Fibroblast of villous mesenchyme (primary cell): ENCODE results near the gene PER3. TPM values are rescaled to one million over a fixed set of nuclear protein-coding genes. Genes with fewer than 3 reads are reported as not detected.
"Not testable (repeated sequence)": the region's sequence is repeated elsewhere in the genome, so short reads cannot be mapped to it uniquely, and the experiment has no call there.

Experiments
- DNase-seq: peaks from one replicate; pipeline ENCODE4 v3.0.0-alpha.2; 2010; ENCODE audit warnings: low read depth
- H3K4me3 ChIP-seq: 2 replicates; pipeline ENCODE4 v1.5.1; 2011; ENCODE audit warnings: low read depth, mild to moderate bottlenecking, low read length
- total RNA-seq: library from RNA; depleted of rRNA; stranded (reverse); fragments of >200 nt; gene quantifications from 2 replicates; pipeline ENCODE4 v1.2.3, GENCODE V29; 2012
- TF ChIP-seq, protein P1 (sequence below): IDR thresholded peaks from 2 replicates; pipeline ENCODE4 v1.5.1; 2012; ENCODE audit warnings: low read depth, mild to moderate bottlenecking, low read length; ENCODE audit not compliant: insufficient read depth

PER3 gene
- total RNA-seq, 1 donor: 5.6 TPM

- peak; percentile 55 for DNase-seq
- H3K4me3 ChIP-seq: peak overlapping the region; percentile 60
- TF ChIP-seq, protein P1, sequence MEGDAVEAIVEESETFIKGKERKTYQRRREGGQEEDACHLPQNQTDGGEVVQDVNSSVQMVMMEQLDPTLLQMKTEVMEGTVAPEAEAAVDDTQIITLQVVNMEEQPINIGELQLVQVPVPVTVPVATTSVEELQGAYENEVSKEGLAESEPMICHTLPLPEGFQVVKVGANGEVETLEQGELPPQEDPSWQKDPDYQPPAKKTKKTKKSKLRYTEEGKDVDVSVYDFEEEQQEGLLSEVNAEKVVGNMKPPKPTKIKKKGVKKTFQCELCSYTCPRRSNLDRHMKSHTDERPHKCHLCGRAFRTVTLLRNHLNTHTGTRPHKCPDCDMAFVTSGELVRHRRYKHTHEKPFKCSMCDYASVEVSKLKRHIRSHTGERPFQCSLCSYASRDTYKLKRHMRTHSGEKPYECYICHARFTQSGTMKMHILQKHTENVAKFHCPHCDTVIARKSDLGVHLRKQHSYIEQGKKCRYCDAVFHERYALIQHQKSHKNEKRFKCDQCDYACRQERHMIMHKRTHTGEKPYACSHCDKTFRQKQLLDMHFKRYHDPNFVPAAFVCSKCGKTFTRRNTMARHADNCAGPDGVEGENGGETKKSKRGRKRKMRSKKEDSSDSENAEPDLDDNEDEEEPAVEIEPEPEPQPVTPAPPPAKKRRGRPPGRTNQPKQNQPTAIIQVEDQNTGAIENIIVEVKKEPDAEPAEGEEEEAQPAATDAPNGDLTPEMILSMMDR: no peak
Measured at GRCh38 chr1:7783178-7783711, 846 bp upstream of the PER3 start.

DNA sequence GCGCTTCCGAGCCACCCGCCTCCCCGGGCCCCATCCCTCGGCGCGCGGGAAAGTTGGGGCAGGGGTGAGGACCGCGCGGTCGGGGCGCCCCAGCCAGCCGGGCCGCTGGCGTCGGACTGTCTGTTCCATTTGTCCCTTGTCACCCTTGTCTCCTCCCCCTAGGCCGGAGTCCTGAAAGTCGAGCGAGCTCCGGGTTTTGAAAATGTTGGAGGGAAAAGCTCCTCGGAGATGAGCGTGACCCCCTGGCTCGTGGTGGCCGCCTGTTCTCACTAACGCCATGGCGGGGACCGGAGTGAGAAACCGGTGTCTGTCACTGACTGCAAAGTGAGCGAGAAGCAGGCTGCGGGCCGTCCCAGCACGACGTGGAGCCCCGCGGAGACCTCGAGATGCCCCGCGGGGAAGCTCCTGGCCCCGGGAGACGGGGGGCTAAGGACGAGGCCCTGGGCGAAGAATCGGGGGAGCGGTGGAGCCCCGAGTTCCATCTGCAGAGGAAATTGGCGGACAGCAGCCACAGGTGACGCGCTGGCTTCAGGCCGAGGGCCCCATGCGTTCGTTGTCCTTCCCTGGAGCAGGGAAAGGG lies 491 bp downstream of the PER3 start:
- H3K4me3 ChIP-seq: peak overlapping the region; percentile 11
- TF ChIP-seq, protein P1: no peak
- DNase-seq: no peak

DNA sequence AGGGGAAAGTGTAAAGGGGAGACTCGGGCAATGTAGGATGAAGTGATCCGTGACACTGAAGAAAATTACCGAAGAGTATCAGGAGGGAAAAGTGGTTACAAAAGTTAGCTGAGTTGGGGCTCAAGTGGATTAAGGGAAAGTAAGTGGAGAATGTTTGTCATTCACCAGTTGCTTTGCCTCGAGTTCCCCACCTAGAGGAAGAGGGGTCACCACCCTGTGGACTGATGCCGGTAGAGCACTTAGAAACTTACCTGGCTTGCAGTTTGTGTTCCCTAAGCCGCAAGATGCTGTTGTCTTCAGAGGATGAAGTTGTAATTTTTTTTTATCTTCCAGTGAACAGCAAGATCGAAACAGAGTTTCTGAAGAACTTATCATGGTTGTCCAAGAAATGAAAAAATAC lies 1.0 kb downstream of the PER3 start:
- TF ChIP-seq, protein P1: no peak
- no peak for DNase-seq
- H3K4me3 ChIP-seq: no peak overlapping the region

GRCh38 chr1:7786795-7787194 lies 2.7 kb downstream of the PER3 start:
- TF ChIP-seq, protein P1: no peak
- H3K4me3 ChIP-seq: no peak overlapping the region
- DNase-seq: no peak

GRCh38 chr1:7789828-7790227 lies 5.7 kb downstream of the PER3 start:
- no peak for DNase-seq
- H3K4me3 ChIP-seq: no peak overlapping the region
- TF ChIP-seq, protein P1: no peak

DNA sequence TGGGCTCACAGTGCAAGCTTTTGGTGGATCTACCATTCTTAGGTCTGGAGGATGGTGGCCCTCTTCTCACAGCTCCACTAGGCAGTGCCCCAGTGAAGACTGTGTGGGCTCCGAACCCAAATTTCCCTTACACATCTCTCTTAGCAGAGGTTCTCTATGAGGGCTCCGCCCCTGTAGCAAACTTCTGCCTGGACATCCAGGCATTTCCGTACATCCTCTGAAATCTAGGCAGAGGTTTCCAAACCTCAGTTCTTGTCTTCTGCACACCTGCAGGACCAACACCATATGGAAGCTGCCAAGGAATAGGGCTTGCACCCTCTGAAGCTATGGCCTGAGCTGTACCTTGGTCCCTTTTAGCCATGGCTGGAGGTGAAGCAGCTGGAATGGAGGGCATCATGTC lies 6.9 kb downstream of the PER3 start:
- not testable (repeated sequence) for H3K4me3 ChIP-seq, DNase-seq

GRCh38 chr1:7795406-7795805 lies 11.3 kb downstream of the PER3 start:
- H3K4me3 ChIP-seq: no peak overlapping the region
- no peak for DNase-seq
- TF ChIP-seq, protein P1: no peak
